Esophagus squamous epithelium (tissue), 4 donors: ENCODE measurements around the gene KLHDC8A.

Experiments used
- POLR2A ChIP-seq, 4 donors: fragments of 450-650 bp; IDR thresholded peaks; one replicate each; pipeline ENCODE4 v1.6.1; 2017; ENCODE audit warnings: antibody characterized with exemption in 4 of 4, mild to moderate bottlenecking in 4 of 4, moderate library complexity in 3 of 4
- TF ChIP-seq, protein P1 (sequence below), 6 experiments: fragments of 450-650 bp in 4 of 6; fragments of 200-600 bp in 2 of 6; sonication (generic) in 2 of 6; IDR thresholded peaks; one replicate each; pipeline ENCODE4 v1.5.1; 2016 to 2019; ENCODE audit warnings: antibody characterized with exemption in 6 of 6, mild to moderate bottlenecking in 4 of 6, moderate library complexity in 4 of 6

DNA sequence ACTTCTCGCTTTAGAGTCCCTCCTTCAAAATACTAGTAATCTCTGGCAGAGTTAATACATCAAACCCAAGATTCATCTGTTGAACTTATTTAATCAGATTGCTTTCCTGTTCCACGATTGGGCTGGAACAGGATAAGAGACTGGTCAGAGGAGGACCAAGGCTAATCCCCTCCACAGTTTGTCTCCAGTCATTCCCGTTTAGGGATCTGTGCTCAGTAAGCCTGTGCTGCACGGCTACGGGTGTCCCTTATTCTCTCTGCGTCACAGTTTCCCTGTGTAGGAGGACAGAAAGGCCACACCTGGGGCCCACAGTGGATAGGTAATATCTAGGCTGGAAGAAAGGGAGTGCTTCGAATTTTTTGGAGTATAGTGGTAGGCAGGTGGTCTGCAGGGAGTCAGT, 18.7 kb downstream of the KLHDC8A start:
- TF ChIP-seq, protein P1, sequence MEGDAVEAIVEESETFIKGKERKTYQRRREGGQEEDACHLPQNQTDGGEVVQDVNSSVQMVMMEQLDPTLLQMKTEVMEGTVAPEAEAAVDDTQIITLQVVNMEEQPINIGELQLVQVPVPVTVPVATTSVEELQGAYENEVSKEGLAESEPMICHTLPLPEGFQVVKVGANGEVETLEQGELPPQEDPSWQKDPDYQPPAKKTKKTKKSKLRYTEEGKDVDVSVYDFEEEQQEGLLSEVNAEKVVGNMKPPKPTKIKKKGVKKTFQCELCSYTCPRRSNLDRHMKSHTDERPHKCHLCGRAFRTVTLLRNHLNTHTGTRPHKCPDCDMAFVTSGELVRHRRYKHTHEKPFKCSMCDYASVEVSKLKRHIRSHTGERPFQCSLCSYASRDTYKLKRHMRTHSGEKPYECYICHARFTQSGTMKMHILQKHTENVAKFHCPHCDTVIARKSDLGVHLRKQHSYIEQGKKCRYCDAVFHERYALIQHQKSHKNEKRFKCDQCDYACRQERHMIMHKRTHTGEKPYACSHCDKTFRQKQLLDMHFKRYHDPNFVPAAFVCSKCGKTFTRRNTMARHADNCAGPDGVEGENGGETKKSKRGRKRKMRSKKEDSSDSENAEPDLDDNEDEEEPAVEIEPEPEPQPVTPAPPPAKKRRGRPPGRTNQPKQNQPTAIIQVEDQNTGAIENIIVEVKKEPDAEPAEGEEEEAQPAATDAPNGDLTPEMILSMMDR (IDR thresholded peaks at IDR 0.05): no peak
- TF ChIP-seq POLR2A (IDR thresholded peaks at IDR 0.05): no peak
